ENCODE results near the gene SDHAF1. TPM values are rescaled to one million over a fixed set of nuclear protein-coding genes. Genes with fewer than 3 reads are reported as not detected.
A peak's percentile ranks its signal among the peaks of the same experiment; 100 is the strongest.

Gene SDHAF1
- polyA plus RNA-seq, 1 donor from 2014 or later, result 71.6 TPM

GRCh38 chr19:36010402-36010801, 15.4 kb downstream of the SDHAF1 start:
- Histone ChIP-seq H3K36me3 (ENCODE audit: insufficient read depth, low read length) (peaks cover 5% of the 10 kb centered on the region), H3K9me2 (ENCODE audit: insufficient read depth, low read length) (no peaks in the 10 kb centered on the region), H3K27ac (ENCODE audit: low read length) (no peak overlapping the region), H3K79me2 (replicated peaks; ENCODE audit: insufficient read depth, low read length) (no peaks in the 10 kb centered on the region), H3F3A (ENCODE audit: insufficient read depth, low read length, poor library complexity, severe bottlenecking) (no peaks in the 10 kb centered on the region), H3K27me3 (ENCODE audit: insufficient read depth, low read depth, low read length) (peaks cover 7% of the 10 kb centered on the region), H4K20me1 (ENCODE audit: insufficient read depth) (no peaks in the 10 kb centered on the region), H3K4me3 (ENCODE audit: low read length) (no peak overlapping the region), H3K9me3 (ENCODE audit: low read length) (no peaks in the 10 kb centered on the region), H2AFZ (ENCODE audit: low read depth, low read length) (no peak overlapping the region), H3K9ac (ENCODE audit: low read length) (no peak overlapping the region), H3K4me2 (ENCODE audit: low read length) (no peak overlapping the region)
- TF ChIP-seq SMC3 (conservative IDR thresholded peaks at IDR 0.05; ENCODE audit: poor library complexity) (no peak), EZH2 (IDR thresholded peaks at IDR 0.05; ENCODE audit: borderline replicate concordance, insufficient read depth, low read length, poor library complexity, severe bottlenecking) (no peak), CTCF (IDR thresholded peaks at IDR 0.05; ENCODE audit: poor library complexity, severe bottlenecking) (no peak), TAF1 (IDR thresholded peaks at IDR 0.05; ENCODE audit: low read depth) (no peak), POLR2AphosphoS5 (IDR thresholded peaks at IDR 0.05) (no peak), EP300 (conservative IDR thresholded peaks at IDR 0.05; ENCODE audit: poor library complexity, severe bottlenecking) (no peak), MXI1 (conservative IDR thresholded peaks at IDR 0.05; ENCODE audit: poor library complexity, severe bottlenecking) (no peak), RAD21 (conservative IDR thresholded peaks at IDR 0.05) (no peak)
- TF ChIP-seq, protein P1, sequence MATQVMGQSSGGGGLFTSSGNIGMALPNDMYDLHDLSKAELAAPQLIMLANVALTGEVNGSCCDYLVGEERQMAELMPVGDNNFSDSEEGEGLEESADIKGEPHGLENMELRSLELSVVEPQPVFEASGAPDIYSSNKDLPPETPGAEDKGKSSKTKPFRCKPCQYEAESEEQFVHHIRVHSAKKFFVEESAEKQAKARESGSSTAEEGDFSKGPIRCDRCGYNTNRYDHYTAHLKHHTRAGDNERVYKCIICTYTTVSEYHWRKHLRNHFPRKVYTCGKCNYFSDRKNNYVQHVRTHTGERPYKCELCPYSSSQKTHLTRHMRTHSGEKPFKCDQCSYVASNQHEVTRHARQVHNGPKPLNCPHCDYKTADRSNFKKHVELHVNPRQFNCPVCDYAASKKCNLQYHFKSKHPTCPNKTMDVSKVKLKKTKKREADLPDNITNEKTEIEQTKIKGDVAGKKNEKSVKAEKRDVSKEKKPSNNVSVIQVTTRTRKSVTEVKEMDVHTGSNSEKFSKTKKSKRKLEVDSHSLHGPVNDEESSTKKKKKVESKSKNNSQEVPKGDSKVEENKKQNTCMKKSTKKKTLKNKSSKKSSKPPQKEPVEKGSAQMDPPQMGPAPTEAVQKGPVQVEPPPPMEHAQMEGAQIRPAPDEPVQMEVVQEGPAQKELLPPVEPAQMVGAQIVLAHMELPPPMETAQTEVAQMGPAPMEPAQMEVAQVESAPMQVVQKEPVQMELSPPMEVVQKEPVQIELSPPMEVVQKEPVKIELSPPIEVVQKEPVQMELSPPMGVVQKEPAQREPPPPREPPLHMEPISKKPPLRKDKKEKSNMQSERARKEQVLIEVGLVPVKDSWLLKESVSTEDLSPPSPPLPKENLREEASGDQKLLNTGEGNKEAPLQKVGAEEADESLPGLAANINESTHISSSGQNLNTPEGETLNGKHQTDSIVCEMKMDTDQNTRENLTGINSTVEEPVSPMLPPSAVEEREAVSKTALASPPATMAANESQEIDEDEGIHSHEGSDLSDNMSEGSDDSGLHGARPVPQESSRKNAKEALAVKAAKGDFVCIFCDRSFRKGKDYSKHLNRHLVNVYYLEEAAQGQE (IDR thresholded peaks at IDR 0.05; ENCODE audit: borderline replicate concordance), result no peak

DNA sequence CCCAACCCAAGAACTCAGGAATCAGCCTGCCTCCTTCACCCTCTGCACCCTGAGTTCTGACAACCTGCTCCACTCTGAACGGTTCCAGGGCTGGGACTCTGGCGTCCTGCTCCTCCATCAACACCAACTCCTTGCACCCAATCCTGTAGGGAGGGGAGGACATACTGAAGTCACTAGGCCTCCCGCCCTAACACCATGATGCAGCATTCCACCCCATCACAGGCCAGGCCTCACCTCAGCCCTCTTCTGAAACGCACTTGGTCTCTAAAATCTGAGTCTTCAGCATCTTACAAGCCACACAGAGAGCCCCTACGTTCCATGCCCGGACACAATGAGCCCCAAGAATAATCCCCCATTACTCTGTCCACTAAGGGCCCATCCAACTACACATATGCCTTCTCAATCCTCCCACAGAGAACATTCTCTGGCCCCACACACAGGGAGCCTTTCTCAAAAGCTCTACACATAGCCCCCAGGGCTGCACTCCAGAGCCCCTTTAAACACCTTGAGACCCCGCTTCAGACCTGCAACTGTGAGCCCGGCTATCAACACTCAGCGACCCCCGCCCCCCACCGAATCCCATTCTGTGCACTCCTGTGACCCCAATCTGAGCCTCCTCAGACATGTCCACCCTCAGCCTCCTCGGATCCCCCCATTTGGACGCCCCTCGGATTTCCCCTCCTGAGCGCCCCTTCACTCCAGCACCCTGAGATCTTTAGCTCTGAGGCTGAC, 18.5 kb downstream of the SDHAF1 start:
- Histone ChIP-seq H3K9me2 (ENCODE audit: insufficient read depth, low read length) (no peaks in the 10 kb centered on the region), H3K27ac (ENCODE audit: low read length) (peak overlapping the region; percentile 24)
- TF ChIP-seq EP300 (conservative IDR thresholded peaks at IDR 0.05; ENCODE audit: poor library complexity, severe bottlenecking) (no peak), MXI1 (conservative IDR thresholded peaks at IDR 0.05; ENCODE audit: poor library complexity, severe bottlenecking) (no peak), RAD21 (conservative IDR thresholded peaks at IDR 0.05) (no peak), EZH2 (IDR thresholded peaks at IDR 0.05; ENCODE audit: borderline replicate concordance, insufficient read depth, low read length, poor library complexity, severe bottlenecking) (no peak)

More for the DNA sequence above, 18.5 kb downstream of the SDHAF1 start:
- no peaks in the 10 kb centered on the region for H3K9me3 ChIP-seq (ENCODE audit: low read length)
- H3K4me3 ChIP-seq (ENCODE audit: low read length), result peak overlapping the region; percentile 72
- no peaks in the 10 kb centered on the region for H3F3A ChIP-seq (ENCODE audit: insufficient read depth, low read length, poor library complexity, severe bottlenecking)
- H4K20me1 ChIP-seq (ENCODE audit: insufficient read depth), result no peaks in the 10 kb centered on the region
- peaks cover 5% of the 10 kb centered on the region for H3K36me3 ChIP-seq (ENCODE audit: insufficient read depth, low read length)
- H2AFZ ChIP-seq (ENCODE audit: low read depth, low read length), result peak overlapping the region; percentile 80
- H3K4me2 ChIP-seq (ENCODE audit: low read length), result peak overlapping the region; percentile 53
- H3K79me2 ChIP-seq (replicated peaks; ENCODE audit: insufficient read depth, low read length), result no peaks in the 10 kb centered on the region
- H3K9ac ChIP-seq (ENCODE audit: low read length), result peak overlapping the region; percentile 72
- H3K27me3 ChIP-seq (ENCODE audit: insufficient read depth, low read depth, low read length), result peaks cover 7% of the 10 kb centered on the region
